ENCODE data around the gene CARMIL1.

The CARMIL1 gene

DNA sequence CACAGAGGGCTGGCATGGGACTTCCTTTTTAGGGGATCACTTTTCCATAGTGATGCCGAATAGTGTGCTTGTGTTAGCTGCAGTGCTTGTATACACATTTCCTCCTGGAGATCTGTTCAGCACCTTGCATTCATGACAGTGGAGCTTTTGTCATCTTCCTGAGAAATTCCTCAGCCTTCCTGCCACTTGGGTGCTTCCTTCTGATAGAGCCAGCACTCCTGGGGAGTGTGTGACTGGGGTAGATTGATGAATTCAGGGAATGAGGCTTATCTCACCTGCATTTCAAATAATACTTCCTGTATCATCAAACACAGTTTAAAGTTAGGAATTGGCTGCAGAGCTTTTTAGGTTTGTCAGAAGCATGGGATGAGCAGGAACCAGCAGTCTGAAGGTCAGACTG lies 324.1 kb downstream of the CARMIL1 start:
- no peaks in the 10 kb centered on the region for H3K9me3 ChIP-seq (ENCODE audit: control insufficient read depth in 2 of 2, low read length in 2 of 2)
- H3K4me3 ChIP-seq (ENCODE audit: low read length in 2 of 2): no peak overlapping the region
- peaks cover 5 to 7% of the 10 kb centered on the region in 2 donors for H3K4me1 ChIP-seq (ENCODE audit: control insufficient read depth in 2 of 2, insufficient read depth in 2 of 2, low read length in 2 of 2)
- peaks cover 9 to 24% of the 10 kb centered on the region in 2 donors for H3K36me3 ChIP-seq (ENCODE audit: control insufficient read depth in 2 of 2, insufficient read depth in 2 of 2, low read length in 2 of 2)
- H3K27ac ChIP-seq (ENCODE audit: low read depth in 2 of 2, low read length in 2 of 2): no peak overlapping the region
- H3K27me3 ChIP-seq (ENCODE audit: control insufficient read depth in 2 of 2, insufficient read depth in 2 of 2, low read length in 2 of 2): no peaks in the 10 kb centered on the region
- H3K9ac ChIP-seq (ENCODE audit: low read depth in 1 of 2, low read length in 2 of 2): no peak overlapping the region

DNA sequence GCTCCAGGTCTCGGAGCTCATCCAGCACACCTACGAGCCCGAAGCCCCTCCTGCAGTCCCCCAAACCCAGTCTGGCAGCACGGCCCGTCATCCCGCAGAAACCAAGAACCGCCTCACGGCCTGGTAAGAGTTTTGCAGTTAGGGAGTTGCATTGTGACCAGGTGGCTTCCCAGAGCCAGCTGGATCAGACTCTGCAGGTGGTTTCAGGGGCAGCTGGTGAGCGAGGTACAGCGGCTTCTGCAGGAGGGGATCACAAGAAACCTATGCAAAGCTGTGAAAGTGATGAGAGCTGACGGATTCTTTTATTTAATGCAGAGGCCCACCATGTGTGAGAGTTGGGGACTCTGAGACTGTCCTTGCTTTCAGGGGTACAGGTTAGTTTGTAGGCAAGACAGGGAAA lies 327.0 kb downstream of the CARMIL1 start:
- Histone ChIP-seq H3K9me3 (ENCODE audit: control insufficient read depth in 2 of 2, low read length in 2 of 2) (no peaks in the 10 kb centered on the region), H3K27ac (ENCODE audit: low read depth in 2 of 2, low read length in 2 of 2) (no peak overlapping the region), H3K27me3 (ENCODE audit: control insufficient read depth in 2 of 2, insufficient read depth in 2 of 2, low read length in 2 of 2) (no peaks in the 10 kb centered on the region), H3K4me1 (ENCODE audit: control insufficient read depth in 2 of 2, insufficient read depth in 2 of 2, low read length in 2 of 2) (peaks cover 5 to 7% of the 10 kb centered on the region in 2 donors), H3K4me3 (ENCODE audit: low read length in 2 of 2) (no peak overlapping the region), H3K36me3 (ENCODE audit: control insufficient read depth in 2 of 2, insufficient read depth in 2 of 2, low read length in 2 of 2) (peaks cover 13 to 20% of the 10 kb centered on the region in 2 donors), H3K9ac (ENCODE audit: low read depth in 1 of 2, low read length in 2 of 2) (no peak overlapping the region)

DNA sequence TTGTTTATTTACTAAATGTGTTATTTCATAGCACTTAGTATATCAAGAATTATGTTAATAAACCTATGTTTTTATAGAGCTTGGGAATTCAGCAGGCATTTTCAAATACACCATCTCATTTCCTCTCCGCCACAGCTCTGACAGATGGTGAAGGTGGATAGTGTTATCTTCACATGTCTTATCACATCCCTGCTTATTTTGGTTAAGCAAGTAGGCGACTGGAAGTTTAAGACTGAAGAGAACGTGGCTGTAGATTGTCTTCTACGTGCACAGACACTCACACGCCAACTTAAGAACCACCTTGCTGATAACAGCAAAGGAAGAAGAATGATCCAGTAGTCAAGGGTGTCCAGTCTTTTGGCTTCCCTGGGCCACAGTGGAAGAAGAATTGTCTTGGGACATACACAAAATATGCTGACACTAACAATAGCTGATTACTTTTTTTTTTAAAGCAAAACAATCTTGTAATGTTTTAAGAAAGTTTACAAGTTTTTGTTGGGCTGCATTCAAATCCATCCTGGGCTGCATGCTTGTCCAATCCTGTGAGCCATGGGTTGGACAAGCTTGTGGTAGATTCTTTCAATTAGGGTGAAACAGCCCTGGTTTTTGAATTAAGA lies 329.5 kb downstream of the CARMIL1 start:
- H3K36me3 ChIP-seq (ENCODE audit: control insufficient read depth in 2 of 2, insufficient read depth in 2 of 2, low read length in 2 of 2): peaks cover 19 to 22% of the 10 kb centered on the region in 2 donors
- no peaks in the 10 kb centered on the region for H3K4me1 ChIP-seq (ENCODE audit: control insufficient read depth in 2 of 2, insufficient read depth in 2 of 2, low read length in 2 of 2)

DNA sequence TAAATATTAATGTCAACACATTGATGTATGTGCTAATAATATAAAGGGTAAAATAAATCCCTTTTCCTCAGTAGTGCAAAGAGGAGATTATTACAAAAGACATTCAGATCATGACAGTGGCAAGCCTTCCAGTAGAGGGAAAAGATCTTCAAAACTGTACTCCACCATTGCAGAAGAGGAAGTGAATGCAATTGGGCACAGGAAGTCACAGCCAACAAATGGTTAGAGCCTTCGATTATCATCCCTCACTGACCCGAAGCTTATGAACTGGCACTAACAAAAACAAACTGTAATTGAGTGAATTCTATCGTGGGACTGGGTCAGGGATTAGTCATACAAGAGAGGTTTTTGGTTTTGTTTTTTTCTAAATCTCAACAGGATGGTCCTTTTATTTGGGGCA lies 333.5 kb downstream of the CARMIL1 start:
- H3K27me3 ChIP-seq (ENCODE audit: control insufficient read depth in 2 of 2, insufficient read depth in 2 of 2, low read length in 2 of 2): no peaks in the 10 kb centered on the region
- H3K4me1 ChIP-seq (ENCODE audit: control insufficient read depth in 2 of 2, insufficient read depth in 2 of 2, low read length in 2 of 2): peaks cover 0 to 3% of the 10 kb centered on the region in 2 donors
- H3K9ac ChIP-seq (ENCODE audit: low read depth in 1 of 2, low read length in 2 of 2): no peak overlapping the region
- H3K4me3 ChIP-seq (ENCODE audit: low read length in 2 of 2): no peak overlapping the region
- H3K9me3 ChIP-seq (ENCODE audit: control insufficient read depth in 2 of 2, low read length in 2 of 2): no peaks in the 10 kb centered on the region
- H3K27ac ChIP-seq (ENCODE audit: low read depth in 2 of 2, low read length in 2 of 2): no peak overlapping the region
- H3K36me3 ChIP-seq (ENCODE audit: control insufficient read depth in 2 of 2, insufficient read depth in 2 of 2, low read length in 2 of 2): peaks cover 8 to 10% of the 10 kb centered on the region in 2 donors

More for the DNA sequence above, 329.5 kb downstream of the CARMIL1 start:
- H3K9ac ChIP-seq (ENCODE audit: low read depth in 1 of 2, low read length in 2 of 2): no peak overlapping the region
- no peaks in the 10 kb centered on the region for H3K9me3 ChIP-seq (ENCODE audit: control insufficient read depth in 2 of 2, low read length in 2 of 2)
- no peak overlapping the region for H3K4me3 ChIP-seq (ENCODE audit: low read length in 2 of 2)
- no peaks in the 10 kb centered on the region for H3K27me3 ChIP-seq (ENCODE audit: control insufficient read depth in 2 of 2, insufficient read depth in 2 of 2, low read length in 2 of 2)
- H3K27ac ChIP-seq (ENCODE audit: low read depth in 2 of 2, low read length in 2 of 2): no peak overlapping the region

DNA sequence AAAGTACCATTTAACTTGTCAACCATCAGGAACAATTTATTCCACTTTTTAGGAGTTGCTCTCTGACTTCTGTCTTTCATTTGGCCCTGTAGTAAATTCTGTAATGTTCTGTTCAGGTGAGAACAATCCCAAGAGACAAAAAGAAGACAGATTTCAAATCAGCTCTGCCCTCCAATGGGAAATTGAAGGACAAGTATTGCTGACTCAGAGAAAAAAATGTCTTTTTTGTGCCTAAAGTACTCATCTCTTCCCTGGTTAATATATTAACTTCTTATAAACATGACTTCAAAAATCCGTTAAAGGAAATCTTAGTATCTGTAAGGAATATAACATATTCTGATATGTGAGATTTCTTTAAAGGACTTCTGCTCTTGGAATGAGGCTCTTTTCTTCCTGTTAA lies 334.2 kb downstream of the CARMIL1 start:
- no peak overlapping the region for H3K9ac ChIP-seq (ENCODE audit: low read depth in 1 of 2, low read length in 2 of 2)
- peaks cover 8 to 10% of the 10 kb centered on the region in 2 donors for H3K36me3 ChIP-seq (ENCODE audit: control insufficient read depth in 2 of 2, insufficient read depth in 2 of 2, low read length in 2 of 2)
- no peaks in the 10 kb centered on the region for H3K27me3 ChIP-seq (ENCODE audit: control insufficient read depth in 2 of 2, insufficient read depth in 2 of 2, low read length in 2 of 2)
- H3K9me3 ChIP-seq (ENCODE audit: control insufficient read depth in 2 of 2, low read length in 2 of 2): no peaks in the 10 kb centered on the region
- no peak overlapping the region for H3K4me3 ChIP-seq (ENCODE audit: low read length in 2 of 2)
- H3K4me1 ChIP-seq (ENCODE audit: control insufficient read depth in 2 of 2, insufficient read depth in 2 of 2, low read length in 2 of 2): peaks cover 0 to 3% of the 10 kb centered on the region in 2 donors
- no peak overlapping the region for H3K27ac ChIP-seq (ENCODE audit: low read depth in 2 of 2, low read length in 2 of 2)

DNA sequence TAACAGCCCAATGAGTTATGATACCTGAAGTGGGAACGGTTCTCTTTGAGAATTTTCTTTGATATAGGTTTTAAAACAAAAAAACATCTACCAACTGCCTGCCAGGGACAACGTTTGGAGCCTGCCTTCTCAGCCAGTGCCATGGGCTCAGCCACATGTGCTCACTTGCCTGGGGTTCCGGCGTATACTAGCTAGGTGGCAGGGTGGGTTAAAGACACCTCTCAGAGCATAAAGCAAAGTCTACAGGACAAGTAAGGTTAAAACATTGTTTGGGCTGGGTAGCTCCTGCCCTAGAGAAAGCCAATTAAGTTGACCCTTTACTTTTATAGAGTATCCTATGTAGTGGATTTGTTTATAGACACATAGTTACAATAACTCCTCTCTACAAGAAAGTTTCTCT lies 334.9 kb downstream of the CARMIL1 start:
- Histone ChIP-seq H3K9me3 (ENCODE audit: control insufficient read depth in 2 of 2, low read length in 2 of 2) (no peaks in the 10 kb centered on the region), H3K27ac (ENCODE audit: low read depth in 2 of 2, low read length in 2 of 2) (no peak overlapping the region), H3K9ac (ENCODE audit: low read depth in 1 of 2, low read length in 2 of 2) (no peak overlapping the region), H3K4me3 (ENCODE audit: low read length in 2 of 2) (no peak overlapping the region), H3K4me1 (ENCODE audit: control insufficient read depth in 2 of 2, insufficient read depth in 2 of 2, low read length in 2 of 2) (peaks cover 0 to 3% of the 10 kb centered on the region in 2 donors), H3K36me3 (ENCODE audit: control insufficient read depth in 2 of 2, insufficient read depth in 2 of 2, low read length in 2 of 2) (peaks cover 8 to 10% of the 10 kb centered on the region in 2 donors), H3K27me3 (ENCODE audit: control insufficient read depth in 2 of 2, insufficient read depth in 2 of 2, low read length in 2 of 2) (no peaks in the 10 kb centered on the region)

DNA sequence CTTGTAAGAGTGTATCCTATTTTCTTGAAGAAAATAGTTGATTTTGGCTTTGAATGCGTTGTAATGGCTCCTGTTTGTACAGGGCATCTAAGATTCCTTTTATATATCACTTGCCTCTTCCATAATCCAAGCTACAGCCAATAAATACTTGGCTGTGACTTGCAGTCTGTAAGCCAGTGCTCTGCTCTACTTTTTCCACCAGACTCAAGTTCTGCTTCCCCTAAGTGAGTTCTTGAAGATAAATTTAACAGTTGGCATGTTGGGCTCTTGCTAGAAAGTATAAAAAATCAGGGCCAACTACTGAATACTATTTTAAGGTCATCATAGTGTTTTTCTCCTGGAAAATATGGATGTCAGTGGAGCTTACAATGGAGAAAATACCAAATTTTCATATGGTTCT lies 336.3 kb downstream of the CARMIL1 start:
- Histone ChIP-seq H3K27ac (ENCODE audit: low read depth in 2 of 2, low read length in 2 of 2) (no peak overlapping the region), H3K9ac (ENCODE audit: low read depth in 1 of 2, low read length in 2 of 2) (no peak overlapping the region), H3K4me3 (ENCODE audit: low read length in 2 of 2) (no peak overlapping the region), H3K36me3 (ENCODE audit: control insufficient read depth in 2 of 2, insufficient read depth in 2 of 2, low read length in 2 of 2) (peaks cover 7 to 10% of the 10 kb centered on the region in 2 donors), H3K9me3 (ENCODE audit: control insufficient read depth in 2 of 2, low read length in 2 of 2) (no peaks in the 10 kb centered on the region), H3K27me3 (ENCODE audit: control insufficient read depth in 2 of 2, insufficient read depth in 2 of 2, low read length in 2 of 2) (no peaks in the 10 kb centered on the region), H3K4me1 (ENCODE audit: control insufficient read depth in 2 of 2, insufficient read depth in 2 of 2, low read length in 2 of 2) (peaks cover 0 to 3% of the 10 kb centered on the region in 2 donors)

DNA sequence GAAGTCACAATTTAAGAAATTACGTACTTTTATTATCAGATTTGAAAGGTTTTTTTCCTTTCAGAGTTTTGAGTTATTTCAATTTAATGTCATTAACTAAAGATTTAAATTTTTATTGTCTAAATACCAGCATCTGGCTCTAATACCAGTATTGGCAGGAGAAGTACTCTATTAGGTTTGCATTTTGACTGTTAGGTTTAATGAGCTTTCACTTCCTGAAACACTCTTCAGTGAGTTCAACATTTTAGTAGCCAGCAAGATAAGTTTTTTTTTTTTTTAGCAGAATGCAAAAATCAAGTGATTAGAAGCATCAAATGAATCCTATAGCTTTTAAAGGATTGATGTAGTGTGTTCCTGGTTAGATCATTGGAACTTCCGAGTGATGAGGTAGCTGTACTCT lies 338.8 kb downstream of the CARMIL1 start:
- H3K4me3 ChIP-seq (ENCODE audit: low read length in 2 of 2): no peak overlapping the region
- H3K9ac ChIP-seq (ENCODE audit: low read depth in 1 of 2, low read length in 2 of 2): no peak overlapping the region
- H3K27ac ChIP-seq (ENCODE audit: low read depth in 2 of 2, low read length in 2 of 2): no peak overlapping the region
- peaks cover 0 to 3% of the 10 kb centered on the region in 2 donors for H3K4me1 ChIP-seq (ENCODE audit: control insufficient read depth in 2 of 2, insufficient read depth in 2 of 2, low read length in 2 of 2)
- H3K9me3 ChIP-seq (ENCODE audit: control insufficient read depth in 2 of 2, low read length in 2 of 2): no peaks in the 10 kb centered on the region
- H3K27me3 ChIP-seq (ENCODE audit: control insufficient read depth in 2 of 2, insufficient read depth in 2 of 2, low read length in 2 of 2): no peaks in the 10 kb centered on the region
- peaks cover 0 to 2% of the 10 kb centered on the region in 2 donors for H3K36me3 ChIP-seq (ENCODE audit: control insufficient read depth in 2 of 2, insufficient read depth in 2 of 2, low read length in 2 of 2)

DNA sequence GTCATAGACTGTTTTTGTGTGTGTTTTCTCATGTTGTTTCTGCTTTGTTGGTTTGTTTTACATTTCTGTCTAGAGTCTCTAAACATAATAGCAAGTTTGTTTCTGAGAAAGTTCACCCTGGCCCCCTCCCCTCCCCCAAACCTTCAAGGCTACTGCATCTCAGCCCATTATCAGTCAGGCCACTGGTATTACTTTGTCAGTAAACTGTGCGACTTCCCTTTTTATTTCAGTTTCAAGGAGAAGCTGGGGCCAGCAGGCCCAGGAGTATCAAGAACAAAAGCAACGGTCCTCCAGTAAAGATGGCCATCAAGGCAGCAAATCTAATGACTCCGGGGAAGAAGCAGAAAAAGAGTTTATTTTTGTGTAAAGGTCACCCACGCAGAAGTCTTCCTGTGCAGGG lies 340.0 kb downstream of the CARMIL1 start:
- Histone ChIP-seq H3K27ac (ENCODE audit: low read depth in 2 of 2, low read length in 2 of 2) (no peak overlapping the region), H3K36me3 (ENCODE audit: control insufficient read depth in 2 of 2, insufficient read depth in 2 of 2, low read length in 2 of 2) (peaks cover 0 to 2% of the 10 kb centered on the region in 2 donors), H3K4me1 (ENCODE audit: control insufficient read depth in 2 of 2, insufficient read depth in 2 of 2, low read length in 2 of 2) (peaks cover 0 to under 1% of the 10 kb centered on the region in 2 donors), H3K9me3 (ENCODE audit: control insufficient read depth in 2 of 2, low read length in 2 of 2) (no peaks in the 10 kb centered on the region), H3K9ac (ENCODE audit: low read depth in 1 of 2, low read length in 2 of 2) (no peak overlapping the region), H3K4me3 (ENCODE audit: low read length in 2 of 2) (no peak overlapping the region), H3K27me3 (ENCODE audit: control insufficient read depth in 2 of 2, insufficient read depth in 2 of 2, low read length in 2 of 2) (no peaks in the 10 kb centered on the region)

DNA sequence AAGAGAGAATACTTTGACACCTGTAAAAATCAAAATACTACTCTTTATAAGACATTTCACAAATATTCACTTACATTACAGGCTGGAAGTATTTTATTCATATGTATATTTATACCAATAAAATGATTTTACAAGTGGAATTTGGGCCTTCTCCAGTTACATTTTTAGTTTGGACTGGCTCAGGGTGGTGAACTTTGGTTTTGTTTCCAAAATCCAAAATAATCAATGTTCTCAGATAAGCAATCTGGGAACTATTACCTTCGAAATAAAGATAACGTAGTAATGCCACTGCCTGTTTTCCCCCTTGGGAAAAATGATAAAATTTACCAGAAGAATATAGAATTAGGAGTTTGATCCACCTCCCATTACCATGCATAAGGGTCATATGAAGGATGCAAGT lies 341.2 kb downstream of the CARMIL1 start:
- H3K27me3 ChIP-seq (ENCODE audit: control insufficient read depth in 2 of 2, insufficient read depth in 2 of 2, low read length in 2 of 2): no peaks in the 10 kb centered on the region
- no peaks in the 10 kb centered on the region for H3K9me3 ChIP-seq (ENCODE audit: control insufficient read depth in 2 of 2, low read length in 2 of 2)
- H3K4me3 ChIP-seq (ENCODE audit: low read length in 2 of 2): no peak overlapping the region
- H3K36me3 ChIP-seq (ENCODE audit: control insufficient read depth in 2 of 2, insufficient read depth in 2 of 2, low read length in 2 of 2): peaks cover 0 to 2% of the 10 kb centered on the region in 2 donors
- H3K9ac ChIP-seq (ENCODE audit: low read depth in 1 of 2, low read length in 2 of 2): no peak overlapping the region
- H3K4me1 ChIP-seq (ENCODE audit: control insufficient read depth in 2 of 2, insufficient read depth in 2 of 2, low read length in 2 of 2): no peaks in the 10 kb centered on the region
- H3K27ac ChIP-seq (ENCODE audit: low read depth in 2 of 2, low read length in 2 of 2): no peak overlapping the region
